WTC11 (cell line): ENCODE results near the gene IL9R.

Source experiments
- ETV6 ChIP-seq: sonication (generic); formaldehyde crosslinking; IDR thresholded peaks from 2 replicates; pipeline ENCODE4 v1.8.1; 2022; ENCODE audit warnings: mild to moderate bottlenecking, missing genetic modification reagents
- KAT7 ChIP-seq: sonication (generic); formaldehyde crosslinking; IDR thresholded peaks from 2 replicates; pipeline ENCODE4 v1.8.1; 2023; ENCODE audit warnings: missing genetic modification reagents, mild to moderate bottlenecking, borderline replicate concordance

DNA sequence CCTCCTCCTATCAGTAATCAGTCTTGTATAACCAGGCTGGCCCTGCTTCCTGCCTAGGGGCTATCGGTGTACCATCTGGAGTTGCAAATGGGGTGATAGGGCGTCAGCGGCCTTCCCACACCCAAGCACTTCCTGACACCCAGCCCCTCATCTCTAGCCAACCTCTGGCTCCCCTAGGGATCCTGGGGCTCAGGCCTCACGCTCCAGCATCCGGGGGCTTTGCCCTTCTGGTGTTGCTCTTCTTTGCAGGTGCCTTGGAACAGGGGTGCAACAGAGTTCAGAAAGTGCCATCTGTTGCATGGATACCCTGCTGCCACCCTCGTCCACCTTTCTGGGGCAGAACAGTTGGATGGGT lies 4.1 kb downstream of the IL9R start:
- TF ChIP-seq ETV6 (CRISPR knock-in tag), result no peak
- no peak for TF ChIP-seq KAT7 (CRISPR knock-in tag)
